Muscle layer of duodenum (tissue), 2 donors: ENCODE data around the gene CD9.
A peak's percentile ranks its signal among the peaks of the same experiment; 100 is the strongest.

Experiments
- H3K27ac ChIP-seq: one replicate; pipeline ENCODE4 v1.7.0; 2013; ENCODE audit warnings: mild to moderate bottlenecking, low read length
- H3K27me3 ChIP-seq: one replicate; pipeline ENCODE4 v1.7.0; 2013; ENCODE audit warnings: low read depth, mild to moderate bottlenecking, control low read depth, low read length
- H3K36me3 ChIP-seq, 2 donors: one replicate each; pipeline ENCODE4 v1.7.0; 2013; ENCODE audit warnings: low read length in 2 of 2, control low read depth in 1 of 2, mild to moderate bottlenecking in 1 of 2; ENCODE audit not compliant: insufficient read depth in 2 of 2, control insufficient read depth in 1 of 2
- H3K4me1 ChIP-seq, 2 donors: one replicate each; pipeline ENCODE4 v1.7.0; 2013; ENCODE audit warnings: low read length in 2 of 2, mild to moderate bottlenecking in 2 of 2, control low read depth in 1 of 2, moderate library complexity in 1 of 2; ENCODE audit not compliant: insufficient read depth in 2 of 2, control insufficient read depth in 1 of 2
- H3K4me3 ChIP-seq, 2 donors: one replicate each; pipeline ENCODE4 v1.7.0; 2013; ENCODE audit warnings: low read length in 2 of 2, low read depth in 1 of 2, mild to moderate bottlenecking in 1 of 2
- H3K9me3 ChIP-seq, 2 donors: one replicate each; pipeline ENCODE4 v1.7.0; 2013; ENCODE audit warnings: low read length in 2 of 2, control low read depth in 1 of 2, mild to moderate bottlenecking in 1 of 2; ENCODE audit not compliant: control insufficient read depth in 1 of 2
- donor health status: healthy.

The CD9 gene

DNA sequence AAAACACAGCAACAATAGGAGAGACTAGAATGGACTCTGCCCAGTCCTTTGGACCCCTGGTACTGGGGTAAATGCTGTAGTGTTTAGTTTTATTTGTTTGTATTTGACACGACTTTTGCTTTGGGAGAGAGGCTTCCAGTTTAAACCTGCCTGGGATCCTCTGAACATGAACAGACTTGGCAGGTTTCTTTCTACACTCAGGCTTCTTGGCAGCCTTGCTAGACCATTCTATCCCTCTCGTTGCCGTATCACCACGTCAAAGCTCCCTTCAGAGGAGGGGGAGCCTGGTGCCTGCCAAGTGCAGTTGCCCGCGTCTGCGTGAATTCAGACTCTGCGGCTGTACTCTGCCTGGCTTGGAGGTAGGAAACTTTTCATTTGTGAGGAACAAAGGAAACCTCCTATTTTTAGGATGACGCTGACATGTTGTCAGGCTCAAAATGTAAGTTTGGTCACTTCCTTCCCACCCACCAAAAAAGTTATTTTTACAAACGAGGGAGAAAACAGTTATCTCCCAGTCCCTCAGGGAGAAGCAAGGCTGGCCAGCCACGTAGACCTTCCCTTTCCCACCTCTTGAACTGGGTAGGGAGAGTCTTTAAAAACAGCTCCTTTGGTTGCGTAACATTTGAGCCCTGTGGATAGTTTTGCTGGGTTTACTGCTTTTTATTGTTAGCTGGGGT lies 25.9 kb downstream of the CD9 start:
- H3K36me3 ChIP-seq = no peaks in the 10 kb centered on the region
- peak overlapping the region; percentile 93 for H3K27ac ChIP-seq
- peaks cover 66 to 82% of the 10 kb centered on the region in 2 donors for H3K4me1 ChIP-seq
- H3K9me3 ChIP-seq = no peaks in the 10 kb centered on the region
- H3K4me3 ChIP-seq = peak overlapping the region; percentile 30 to 34
- H3K27me3 ChIP-seq = no peaks in the 10 kb centered on the region

DNA sequence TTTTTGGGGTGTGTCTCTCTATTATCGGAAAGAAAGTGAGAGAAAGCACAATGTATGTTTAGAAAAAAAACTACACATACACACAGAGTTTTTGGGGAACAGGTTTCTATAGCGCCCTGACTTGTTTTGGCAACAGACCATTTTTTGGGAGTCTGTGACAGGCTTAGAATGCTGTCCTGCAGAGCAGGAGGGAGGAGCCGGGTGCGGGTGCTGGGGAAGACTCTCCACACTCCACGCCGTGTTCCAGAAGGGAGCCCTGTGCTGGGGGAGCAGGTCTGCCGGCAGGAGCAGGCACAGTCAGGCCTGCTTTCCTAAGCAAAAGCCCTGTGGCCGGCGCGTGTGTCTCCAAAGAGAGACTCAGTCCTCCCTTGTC lies 26.5 kb downstream of the CD9 start:
- peak overlapping the region; percentile 93 for H3K27ac ChIP-seq
- no peaks in the 10 kb centered on the region for H3K27me3 ChIP-seq
- H3K4me1 ChIP-seq = peaks cover 68 to 82% of the 10 kb centered on the region in 2 donors
- no peaks in the 10 kb centered on the region for H3K36me3 ChIP-seq
- no peaks in the 10 kb centered on the region for H3K9me3 ChIP-seq
- H3K4me3 ChIP-seq = peak overlapping the region; percentile 17 to 34

DNA sequence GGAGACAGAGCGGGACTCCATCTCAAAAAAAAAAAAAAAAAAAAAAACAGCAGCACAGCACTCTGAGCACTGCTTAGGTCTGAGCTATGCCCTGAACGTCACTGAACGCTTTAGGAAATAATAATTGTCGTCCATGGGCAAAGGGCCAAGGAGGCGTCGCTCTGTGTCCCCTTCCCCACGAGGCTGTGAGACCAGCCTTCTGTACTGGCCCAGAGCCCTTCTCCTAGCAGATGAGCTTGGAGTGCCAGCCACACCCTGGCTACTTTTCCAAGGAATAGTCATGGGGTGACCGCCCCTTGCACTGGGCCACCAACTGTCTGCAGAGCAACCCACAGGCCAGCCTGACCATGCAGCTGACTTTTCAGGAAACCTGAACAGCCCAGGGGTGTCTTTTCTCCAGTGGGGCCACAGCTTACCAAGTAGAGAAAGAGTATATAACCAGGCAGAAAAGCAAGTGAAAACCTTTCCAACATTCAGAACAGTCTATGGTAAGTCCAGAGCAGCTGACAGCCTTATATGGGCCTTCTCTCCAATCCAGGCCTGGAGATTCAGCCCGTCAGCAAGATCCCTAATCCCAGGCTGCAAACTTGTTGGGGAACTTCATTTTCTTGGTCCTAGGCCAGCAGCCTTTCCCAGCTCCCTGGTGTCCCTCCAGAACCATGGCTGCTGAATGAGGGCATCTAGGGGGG lies 28.5 kb downstream of the CD9 start:
- Histone ChIP-seq H3K4me3 (peak overlapping the region; percentile 6 to 23), H3K4me1 (peaks cover 82 to 85% of the 10 kb centered on the region in 2 donors), H3K27ac (peak overlapping the region; percentile 98), H3K36me3 (peaks cover 0 to 4% of the 10 kb centered on the region in 2 donors), H3K9me3 (no peaks in the 10 kb centered on the region), H3K27me3 (no peaks in the 10 kb centered on the region)

DNA sequence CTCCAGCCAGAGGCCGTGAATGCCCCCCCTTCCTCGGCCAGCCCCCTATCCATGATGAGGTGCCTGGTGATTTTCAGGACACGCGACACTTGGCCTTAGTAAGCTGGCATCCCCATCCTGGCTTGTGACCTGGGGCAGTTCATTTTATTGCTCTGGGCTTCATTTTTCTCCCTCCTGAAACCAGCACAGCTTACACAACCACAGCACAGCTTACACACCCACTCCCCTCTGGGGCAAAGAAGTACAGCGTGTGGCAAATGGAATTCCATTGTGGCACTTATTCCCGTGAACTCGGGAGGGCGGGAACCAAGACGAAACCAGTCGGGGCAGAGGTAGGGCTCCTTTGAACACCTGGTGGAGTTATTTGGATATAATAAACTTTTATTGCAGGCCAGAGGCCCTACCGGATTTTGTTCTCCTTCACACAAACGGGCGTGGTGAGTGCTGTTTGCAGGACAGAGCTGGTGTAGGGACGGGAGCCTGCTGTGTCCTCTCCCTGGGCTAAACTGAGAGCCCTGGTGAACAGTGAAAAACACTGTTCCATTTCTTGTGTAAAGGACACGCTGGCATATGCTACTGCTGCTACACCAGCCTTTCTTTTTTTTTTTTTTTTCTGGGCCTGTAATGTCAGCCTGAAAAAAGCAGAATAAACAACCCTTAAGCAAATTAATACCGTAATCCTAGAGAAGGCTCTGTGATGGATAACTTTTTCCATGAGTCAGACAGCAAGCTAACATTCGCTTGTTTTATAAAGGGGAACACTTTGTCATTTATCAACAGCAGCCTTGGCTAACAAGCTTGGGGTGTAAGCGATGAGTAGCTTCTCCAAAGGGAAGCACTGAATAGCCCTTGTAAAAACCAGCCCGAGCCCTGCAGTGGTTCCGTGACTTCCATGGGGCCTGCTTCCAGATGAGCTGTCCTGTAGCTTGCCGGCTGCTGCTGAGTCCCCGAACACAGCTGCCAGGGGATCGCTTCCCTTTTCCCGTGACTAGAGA lies 29.3 kb downstream of the CD9 start:
- Histone ChIP-seq H3K36me3 (peaks cover 0 to 4% of the 10 kb centered on the region in 2 donors), H3K9me3 (no peaks in the 10 kb centered on the region), H3K27ac (peak overlapping the region; percentile 98), H3K4me1 (peaks cover 84 to 85% of the 10 kb centered on the region in 2 donors), H3K27me3 (no peaks in the 10 kb centered on the region), H3K4me3 (peak overlapping the region; percentile 34 to 37)

DNA sequence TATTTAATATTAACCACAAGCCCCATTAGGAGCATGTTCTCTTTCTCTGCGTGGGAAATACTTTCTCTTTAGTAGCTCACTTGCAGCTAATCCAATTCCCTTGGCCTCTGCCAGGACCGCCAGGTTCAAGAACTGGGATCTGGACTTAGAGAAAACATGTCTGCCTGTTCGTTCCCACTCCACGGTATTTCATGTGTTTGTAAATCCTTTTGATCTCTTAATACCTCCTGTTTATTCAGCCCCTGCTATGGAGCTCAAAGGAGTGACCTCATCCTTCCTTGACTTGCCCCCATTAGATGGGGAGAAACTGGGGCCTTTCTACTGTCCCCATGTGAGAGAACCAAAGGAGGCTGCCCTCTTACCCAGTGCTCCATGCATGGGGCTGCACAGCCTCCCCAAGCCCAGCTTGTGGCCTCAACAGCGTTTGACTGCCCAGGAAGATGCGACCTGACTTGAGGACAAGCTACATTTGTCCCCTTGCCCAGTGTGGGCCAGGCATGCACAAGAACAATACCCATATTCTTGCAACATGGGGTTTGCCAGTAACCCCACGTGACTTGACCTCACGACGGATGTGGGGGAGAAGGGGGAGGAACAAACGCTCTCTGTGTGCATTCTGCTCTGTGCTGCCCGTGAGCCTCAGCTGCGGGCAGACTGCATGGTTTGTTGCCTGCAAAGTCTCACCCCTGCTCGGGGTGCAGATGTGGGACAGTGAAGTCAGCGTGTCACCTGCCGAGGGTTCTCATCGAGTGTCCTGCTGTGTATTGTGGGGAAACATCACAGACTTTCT lies 30.3 kb downstream of the CD9 start:
- Histone ChIP-seq H3K36me3 (peaks cover 5 to 6% of the 10 kb centered on the region in 2 donors), H3K4me1 (peaks cover 76 to 78% of the 10 kb centered on the region in 2 donors), H3K27ac (peak overlapping the region; percentile 98), H3K9me3 (no peaks in the 10 kb centered on the region), H3K27me3 (no peaks in the 10 kb centered on the region), H3K4me3 (peak overlapping the region; percentile 34 to 37)

DNA sequence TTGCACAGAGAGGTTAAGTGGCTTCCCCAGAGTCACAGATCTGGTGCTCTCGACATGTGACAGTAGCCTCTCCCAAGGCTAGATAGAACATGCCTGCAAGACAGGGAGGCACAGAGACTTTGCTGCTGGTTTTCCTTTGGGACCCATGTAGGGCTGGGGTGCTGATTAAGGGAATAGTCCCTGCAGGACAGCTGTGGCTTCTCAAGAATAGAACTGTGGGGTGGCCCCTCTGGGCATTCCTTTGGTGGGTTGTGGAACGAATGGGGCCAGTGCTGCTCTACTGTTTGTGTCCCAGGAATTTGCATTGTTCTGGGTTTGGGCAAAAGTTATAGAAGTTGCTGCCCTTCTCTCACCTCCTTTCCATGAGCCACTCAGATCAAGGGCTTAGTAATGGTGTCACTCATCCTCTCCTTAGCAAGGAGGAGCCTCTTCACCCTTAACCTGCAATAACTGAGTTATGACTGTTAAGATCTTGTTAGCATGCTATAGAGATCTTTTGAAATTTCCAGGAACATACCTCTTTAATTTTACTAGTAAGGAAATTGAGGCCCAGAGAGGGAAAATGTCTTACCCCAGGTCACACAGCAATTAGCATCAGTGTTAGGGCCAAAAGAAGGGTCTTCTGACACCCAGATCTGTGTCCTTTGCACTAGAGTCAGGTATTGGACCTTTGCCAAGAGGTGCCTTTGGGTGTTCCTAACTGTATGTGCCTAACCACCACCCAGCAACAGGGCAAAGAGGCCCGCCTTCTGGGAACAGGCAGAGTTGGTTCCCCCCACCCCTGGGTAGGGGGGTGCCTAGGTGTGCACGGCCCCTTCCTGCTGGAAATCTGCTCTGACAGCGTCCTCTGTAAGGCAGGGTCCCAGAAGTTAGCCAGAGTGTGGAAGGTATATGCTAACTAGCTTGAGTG lies 31.4 kb downstream of the CD9 start:
- H3K27me3 ChIP-seq = no peaks in the 10 kb centered on the region
- H3K27ac ChIP-seq = peak overlapping the region; percentile 98
- peaks cover 16 to 17% of the 10 kb centered on the region in 2 donors for H3K36me3 ChIP-seq
- H3K4me1 ChIP-seq = peaks cover 67 to 74% of the 10 kb centered on the region in 2 donors
- no peak overlapping the region for H3K4me3 ChIP-seq
- no peaks in the 10 kb centered on the region for H3K9me3 ChIP-seq

- Histone ChIP-seq H3K27ac (peak overlapping the region; percentile 98), H3K4me1 (peaks cover 51 to 61% of the 10 kb centered on the region in 2 donors), H3K9me3 (no peaks in the 10 kb centered on the region), H3K36me3 (peaks cover 25 to 29% of the 10 kb centered on the region in 2 donors), H3K4me3 (no peak overlapping the region), H3K27me3 (no peaks in the 10 kb centered on the region)
These were observed 33.1 kb downstream of the CD9 start for GRCh38 chr12:6233121-6233971.

GRCh38 chr12:6234214-6234613 lies 34.0 kb downstream of the CD9 start:
- Histone ChIP-seq H3K4me1 (peaks cover 42 to 53% of the 10 kb centered on the region in 2 donors), H3K27ac (peak overlapping the region; percentile 98), H3K36me3 (peaks cover 31 to 36% of the 10 kb centered on the region in 2 donors), H3K4me3 (no peak overlapping the region), H3K27me3 (no peaks in the 10 kb centered on the region), H3K9me3 (no peaks in the 10 kb centered on the region)

GRCh38 chr12:6234906-6235305 lies 34.7 kb downstream of the CD9 start:
- H3K4me1 ChIP-seq = peaks cover 39 to 48% of the 10 kb centered on the region in 2 donors
- peaks cover 36 to 43% of the 10 kb centered on the region in 2 donors for H3K36me3 ChIP-seq
- no peaks in the 10 kb centered on the region for H3K27me3 ChIP-seq
- H3K27ac ChIP-seq = peak overlapping the region; percentile 20
- no peaks in the 10 kb centered on the region for H3K9me3 ChIP-seq
- H3K4me3 ChIP-seq = no peak overlapping the region
